ENCODE measurements around the gene CKAP2L.

DNA sequence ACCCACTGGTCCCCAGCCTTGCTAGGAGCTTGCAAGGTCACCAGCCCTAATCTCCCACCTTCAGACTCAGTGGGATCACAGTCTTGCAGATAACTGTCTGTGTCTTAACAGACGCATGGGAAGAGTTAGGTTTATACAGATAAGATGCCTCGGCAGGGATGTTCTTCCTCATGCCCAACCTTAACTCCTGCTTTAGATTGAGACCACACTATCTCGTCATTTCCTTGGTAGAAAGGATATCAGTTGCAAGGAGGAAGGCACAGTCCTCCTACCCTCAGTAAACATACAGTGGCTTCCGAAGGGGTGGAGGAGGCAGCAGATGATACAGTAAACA, 36.4 kb downstream of the CKAP2L start:
- TF ChIP-seq EZH2 (IDR thresholded peaks at IDR 0.05; ENCODE audit: borderline replicate concordance, insufficient read depth, low read length, poor library complexity, severe bottlenecking) (no peak), RAD21 (conservative IDR thresholded peaks at IDR 0.05) (no peak), SMC3 (conservative IDR thresholded peaks at IDR 0.05; ENCODE audit: poor library complexity) (no peak), POLR2AphosphoS5 (IDR thresholded peaks at IDR 0.05) (no peak), EP300 (conservative IDR thresholded peaks at IDR 0.05; ENCODE audit: poor library complexity, severe bottlenecking) (no peak)
- TF ChIP-seq, protein P1, sequence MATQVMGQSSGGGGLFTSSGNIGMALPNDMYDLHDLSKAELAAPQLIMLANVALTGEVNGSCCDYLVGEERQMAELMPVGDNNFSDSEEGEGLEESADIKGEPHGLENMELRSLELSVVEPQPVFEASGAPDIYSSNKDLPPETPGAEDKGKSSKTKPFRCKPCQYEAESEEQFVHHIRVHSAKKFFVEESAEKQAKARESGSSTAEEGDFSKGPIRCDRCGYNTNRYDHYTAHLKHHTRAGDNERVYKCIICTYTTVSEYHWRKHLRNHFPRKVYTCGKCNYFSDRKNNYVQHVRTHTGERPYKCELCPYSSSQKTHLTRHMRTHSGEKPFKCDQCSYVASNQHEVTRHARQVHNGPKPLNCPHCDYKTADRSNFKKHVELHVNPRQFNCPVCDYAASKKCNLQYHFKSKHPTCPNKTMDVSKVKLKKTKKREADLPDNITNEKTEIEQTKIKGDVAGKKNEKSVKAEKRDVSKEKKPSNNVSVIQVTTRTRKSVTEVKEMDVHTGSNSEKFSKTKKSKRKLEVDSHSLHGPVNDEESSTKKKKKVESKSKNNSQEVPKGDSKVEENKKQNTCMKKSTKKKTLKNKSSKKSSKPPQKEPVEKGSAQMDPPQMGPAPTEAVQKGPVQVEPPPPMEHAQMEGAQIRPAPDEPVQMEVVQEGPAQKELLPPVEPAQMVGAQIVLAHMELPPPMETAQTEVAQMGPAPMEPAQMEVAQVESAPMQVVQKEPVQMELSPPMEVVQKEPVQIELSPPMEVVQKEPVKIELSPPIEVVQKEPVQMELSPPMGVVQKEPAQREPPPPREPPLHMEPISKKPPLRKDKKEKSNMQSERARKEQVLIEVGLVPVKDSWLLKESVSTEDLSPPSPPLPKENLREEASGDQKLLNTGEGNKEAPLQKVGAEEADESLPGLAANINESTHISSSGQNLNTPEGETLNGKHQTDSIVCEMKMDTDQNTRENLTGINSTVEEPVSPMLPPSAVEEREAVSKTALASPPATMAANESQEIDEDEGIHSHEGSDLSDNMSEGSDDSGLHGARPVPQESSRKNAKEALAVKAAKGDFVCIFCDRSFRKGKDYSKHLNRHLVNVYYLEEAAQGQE (IDR thresholded peaks at IDR 0.05; ENCODE audit: borderline replicate concordance), result no peak
